ENCODE data around the gene CDT1.
"Not testable (repeated sequence)": the region's sequence is repeated elsewhere in the genome, so short reads cannot be mapped to it uniquely, and the experiment has no call there.

Gene CDT1

DNA sequence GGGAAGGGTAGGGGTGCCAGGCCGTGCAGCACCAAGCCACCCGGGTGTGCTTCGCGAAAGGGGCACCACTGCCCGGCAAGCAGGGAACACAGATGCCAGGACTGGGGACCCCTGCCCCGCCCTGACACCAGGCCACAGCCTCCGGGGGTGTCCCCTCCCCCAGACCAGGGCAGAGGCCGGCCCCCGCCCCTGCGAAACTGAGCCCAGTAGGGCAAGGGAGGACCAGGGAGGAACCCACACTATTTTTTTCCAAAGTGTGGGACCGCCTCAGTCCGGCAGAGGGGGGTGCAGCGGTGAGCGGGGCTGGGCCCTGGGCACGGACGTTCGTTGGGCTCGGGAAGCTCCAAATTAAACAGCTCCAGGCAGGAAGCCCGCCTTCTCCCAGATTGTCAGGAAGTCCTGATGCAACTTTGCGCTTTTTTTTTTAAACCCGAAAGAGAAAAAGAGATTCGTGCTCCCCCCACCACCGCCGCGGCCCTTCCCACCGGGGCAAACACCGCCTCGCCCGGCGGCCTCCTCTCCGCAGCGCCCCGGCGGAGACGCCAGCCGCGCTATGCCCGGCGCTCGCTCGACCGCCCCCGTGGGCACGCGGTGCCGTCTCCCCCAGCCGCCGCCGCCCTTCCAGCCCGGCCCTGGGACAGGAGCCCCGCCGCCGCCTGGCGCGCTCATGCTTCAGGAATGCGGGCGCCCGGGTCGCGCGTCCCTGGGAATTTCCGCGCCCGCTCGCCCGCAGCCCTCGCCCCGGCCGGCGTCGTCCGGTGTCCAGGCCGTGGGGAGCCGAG is 19.3 kb upstream of the CDT1 start:
- DNase-seq, result no peak

DNA sequence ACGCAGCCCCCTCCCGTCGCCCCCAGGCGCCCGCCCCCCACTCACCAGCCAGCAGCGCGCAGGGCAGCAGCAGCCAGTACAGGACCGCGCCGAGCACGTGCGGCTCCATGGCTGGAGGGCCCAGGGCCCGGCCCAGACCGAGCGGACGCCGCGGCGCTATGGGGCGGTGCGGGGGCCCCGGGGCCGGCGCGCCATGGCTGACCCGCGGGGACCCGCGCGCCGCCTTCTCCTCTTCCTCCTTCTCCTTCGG is 18.8 kb upstream of the CDT1 start:
- DNase-seq, result no peak

GRCh38 chr16:88785106-88785924 is 18.3 kb upstream of the CDT1 start, which contains the start of gene PIEZO1:
Gene PIEZO1 (minus strand): TSS chr16:88785220. CDS start chr16:88784964, 256 bp downstream.
- DNase-seq, result no peak

DNA sequence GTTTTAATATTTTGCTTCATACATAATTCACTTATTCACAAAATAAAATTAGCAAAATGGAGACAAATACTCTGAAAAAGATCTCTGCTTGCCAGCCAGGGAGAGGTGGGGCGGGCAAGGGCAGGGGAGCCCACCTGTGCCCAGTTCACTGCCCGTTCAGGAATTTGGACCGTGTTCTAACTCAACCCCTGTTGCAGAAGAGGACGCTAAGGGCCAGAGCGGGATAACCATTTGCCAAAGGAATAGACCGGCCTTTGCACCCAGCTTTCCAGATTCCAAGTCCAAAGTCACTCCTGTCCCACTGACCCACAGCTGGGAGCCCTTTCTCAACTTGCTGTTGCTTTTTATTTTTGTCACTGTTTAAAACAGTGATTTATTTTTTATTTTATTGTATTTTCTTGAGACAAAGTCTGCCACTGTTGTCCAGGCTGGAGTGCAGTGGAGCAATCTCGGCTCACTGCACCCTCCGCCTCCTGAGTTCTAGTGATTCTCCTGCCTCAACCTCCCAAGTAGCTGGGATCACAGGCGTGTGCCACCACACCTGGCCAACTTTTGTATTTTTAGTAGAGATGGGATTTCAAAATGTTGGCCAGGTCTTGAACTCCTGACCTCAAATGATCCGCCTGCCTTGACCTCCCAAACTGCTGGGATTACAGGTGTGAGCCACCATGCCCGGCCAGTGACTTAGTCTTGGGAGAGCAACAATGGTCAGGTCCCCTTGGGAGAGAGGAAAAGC is 15.8 kb upstream of the CDT1 start:
- DNase-seq, result no peak

GRCh38 chr16:88788749-88789148 is 14.8 kb upstream of the CDT1 start:
- not testable (repeated sequence) for DNase-seq

DNA sequence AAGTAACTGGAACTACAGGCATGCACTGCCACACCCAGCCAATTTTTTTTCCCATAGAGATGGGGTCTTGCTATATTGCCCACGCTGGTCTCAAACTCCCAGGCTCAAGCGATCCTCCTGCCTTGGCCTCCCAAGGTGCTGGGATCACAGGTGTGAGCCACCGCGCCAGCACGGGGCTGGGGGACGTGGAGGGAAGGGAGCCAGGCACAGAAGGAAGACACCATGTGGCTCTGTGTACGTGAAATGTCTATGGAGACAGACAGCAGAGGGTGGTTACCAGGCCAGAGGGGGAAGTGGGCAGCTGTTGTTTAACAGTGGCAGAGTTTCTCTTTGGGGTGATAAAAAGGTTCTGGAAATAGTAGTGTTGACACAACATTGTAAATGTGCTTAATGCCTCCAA is 14.0 kb upstream of the CDT1 start:
- DNase-seq, result no peak

DNA sequence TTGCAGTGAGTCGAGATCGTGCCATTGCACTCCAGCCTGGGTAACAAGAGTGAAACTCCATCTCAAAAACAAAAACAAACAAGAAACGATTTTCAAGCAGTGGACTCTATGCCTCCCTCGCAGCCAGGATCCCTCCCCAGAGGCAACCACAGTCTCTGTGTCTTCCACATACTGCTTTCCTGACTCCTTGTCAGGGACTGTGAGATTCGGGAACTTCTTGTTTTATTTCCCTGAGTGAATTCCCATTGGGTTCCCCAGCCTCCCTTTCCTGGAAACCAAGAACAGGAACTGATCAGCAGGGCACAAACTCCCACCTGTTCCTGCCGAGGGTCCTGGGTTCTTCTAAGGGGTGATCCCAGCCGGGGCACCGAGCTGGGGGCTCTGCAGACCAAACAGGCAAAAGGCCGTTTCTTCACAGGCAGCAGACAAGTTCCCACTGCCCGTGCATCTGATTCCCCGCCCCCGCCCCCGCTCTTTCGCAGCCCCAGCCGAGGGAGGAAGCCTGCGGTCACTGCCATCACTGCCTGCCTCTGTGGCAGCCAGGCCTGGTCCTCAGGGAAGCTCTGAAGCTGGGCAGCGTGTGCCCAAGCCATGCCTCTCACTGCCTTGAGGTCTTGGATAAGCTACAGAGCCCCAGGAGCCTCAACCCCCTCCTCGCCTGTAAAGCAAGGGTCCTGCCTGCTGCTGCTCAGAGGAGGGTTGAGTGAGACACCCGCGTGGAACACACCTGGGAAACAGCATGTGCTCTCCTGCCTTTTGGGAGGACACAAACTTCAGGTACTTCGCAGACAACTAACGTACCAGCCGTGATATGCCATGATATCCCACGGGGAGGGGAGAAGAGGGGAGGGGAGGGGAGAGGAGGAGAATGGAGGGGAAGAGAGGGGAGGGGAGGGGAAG is 13.0 kb upstream of the CDT1 start:
- no peak for DNase-seq

GRCh38 chr16:88792078-88792550 is 11.5 kb upstream of the CDT1 start:
- DNase-seq, result no peak

DNA sequence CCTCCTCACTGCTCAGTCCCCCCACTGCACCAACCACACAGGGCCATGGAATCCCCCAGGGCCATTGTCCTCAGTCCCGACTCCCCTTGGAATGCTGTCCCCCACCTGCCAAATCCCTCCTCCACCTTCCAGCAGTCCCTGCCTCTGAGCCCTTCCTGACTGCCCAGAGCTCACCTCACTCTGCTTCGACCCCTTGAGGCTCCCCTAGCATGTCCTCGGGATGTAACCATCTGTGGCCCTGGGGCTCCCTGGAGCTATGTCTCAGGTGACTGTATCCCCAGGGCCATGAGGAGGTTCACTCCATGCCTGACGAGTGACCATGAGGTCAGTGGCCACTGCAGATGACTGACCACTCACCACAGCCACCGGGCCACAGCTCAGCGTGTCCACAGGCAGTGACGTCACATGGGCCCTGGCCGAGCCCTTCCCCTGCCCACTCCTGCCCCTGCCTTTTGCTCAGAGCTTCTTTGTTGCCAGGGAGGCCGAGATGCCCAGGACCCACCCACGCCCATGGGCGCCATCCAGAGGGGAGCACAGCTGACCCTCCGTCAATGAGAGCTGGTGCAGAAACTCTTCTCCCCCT is 10.8 kb upstream of the CDT1 start:
- DNase-seq, result no peak

- no peak for DNase-seq
Observed at GRCh38 chr16:88793251-88793954, 10.2 kb upstream of the CDT1 start.

- DNase-seq, result no peak
Observed at GRCh38 chr16:88796278-88796677, 7.3 kb upstream of the CDT1 start.

DNA sequence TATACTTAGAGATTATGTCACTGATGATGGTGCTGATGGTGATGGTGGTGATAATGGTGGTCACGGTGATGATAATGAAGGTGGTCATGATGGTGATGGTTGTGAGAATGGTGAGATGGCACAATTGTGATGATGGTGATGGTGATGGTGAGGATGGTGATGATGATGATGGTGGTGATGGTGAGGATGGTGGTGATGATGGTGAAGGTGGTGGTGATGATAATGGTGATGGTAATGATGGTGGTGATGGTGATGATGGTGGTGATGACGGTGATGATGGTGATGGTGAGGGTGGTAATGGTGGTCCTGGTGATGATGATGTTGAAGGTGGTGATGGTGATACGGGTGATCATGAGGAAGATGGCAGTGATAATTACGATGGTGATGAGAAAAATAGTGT is 5.5 kb upstream of the CDT1 start:
- DNase-seq, result no peak

DNA sequence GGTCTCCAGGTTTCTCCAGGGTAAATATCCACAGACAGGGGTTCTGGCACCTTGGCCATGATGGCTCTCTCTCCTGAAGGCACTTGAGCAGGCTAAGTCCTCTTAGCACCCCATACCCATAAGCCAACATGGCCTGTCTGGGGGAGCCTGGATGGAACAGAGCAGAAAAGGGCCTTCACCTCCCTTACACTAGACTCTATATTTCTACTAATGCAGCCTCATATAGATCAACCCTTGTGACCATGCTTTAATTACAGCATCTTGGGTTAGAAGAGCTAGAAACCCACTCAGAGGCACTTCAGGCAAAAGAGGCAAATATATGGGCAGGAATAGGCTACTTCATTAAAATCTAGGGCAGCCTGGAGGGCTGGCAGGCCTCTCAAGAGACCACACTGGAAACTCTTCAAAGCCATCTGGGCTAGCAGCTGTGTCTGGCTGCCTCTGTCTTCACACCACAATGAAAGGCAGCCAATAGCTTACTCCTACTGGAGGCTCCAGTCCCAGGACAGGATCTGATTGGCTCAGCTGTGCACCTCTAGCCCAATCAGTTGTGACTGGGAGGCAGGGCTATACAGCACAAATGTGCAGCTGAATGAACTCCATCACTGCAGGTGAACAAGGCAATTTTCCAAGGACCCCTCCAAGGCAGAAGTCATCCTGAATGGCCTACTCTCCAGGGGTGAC is 4.7 kb upstream of the CDT1 start:
- no peak for DNase-seq

- no peak for DNase-seq
Observed at GRCh38 chr16:88799569-88800276, 3.9 kb upstream of the CDT1 start.

DNA sequence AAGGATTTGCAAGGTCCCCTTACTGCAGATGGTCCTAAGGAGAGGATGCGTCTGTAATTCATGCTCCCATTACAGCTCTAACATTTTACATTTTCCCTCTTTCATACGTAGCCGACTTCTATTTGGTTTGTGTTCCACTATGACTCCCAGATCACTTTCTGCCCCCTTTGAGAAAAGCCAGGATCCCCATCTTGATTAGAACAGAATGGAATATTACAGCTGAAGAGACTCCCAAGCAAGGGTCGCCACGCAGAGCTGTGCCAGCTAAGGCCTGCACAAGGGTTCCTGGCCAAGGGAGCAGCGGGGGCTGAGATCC is 3.4 kb upstream of the CDT1 start:
- DNase-seq, result no peak

GRCh38 chr16:88804173-88804551 is 573 bp downstream of the CDT1 start:
- DNase-seq, result no peak

DNA sequence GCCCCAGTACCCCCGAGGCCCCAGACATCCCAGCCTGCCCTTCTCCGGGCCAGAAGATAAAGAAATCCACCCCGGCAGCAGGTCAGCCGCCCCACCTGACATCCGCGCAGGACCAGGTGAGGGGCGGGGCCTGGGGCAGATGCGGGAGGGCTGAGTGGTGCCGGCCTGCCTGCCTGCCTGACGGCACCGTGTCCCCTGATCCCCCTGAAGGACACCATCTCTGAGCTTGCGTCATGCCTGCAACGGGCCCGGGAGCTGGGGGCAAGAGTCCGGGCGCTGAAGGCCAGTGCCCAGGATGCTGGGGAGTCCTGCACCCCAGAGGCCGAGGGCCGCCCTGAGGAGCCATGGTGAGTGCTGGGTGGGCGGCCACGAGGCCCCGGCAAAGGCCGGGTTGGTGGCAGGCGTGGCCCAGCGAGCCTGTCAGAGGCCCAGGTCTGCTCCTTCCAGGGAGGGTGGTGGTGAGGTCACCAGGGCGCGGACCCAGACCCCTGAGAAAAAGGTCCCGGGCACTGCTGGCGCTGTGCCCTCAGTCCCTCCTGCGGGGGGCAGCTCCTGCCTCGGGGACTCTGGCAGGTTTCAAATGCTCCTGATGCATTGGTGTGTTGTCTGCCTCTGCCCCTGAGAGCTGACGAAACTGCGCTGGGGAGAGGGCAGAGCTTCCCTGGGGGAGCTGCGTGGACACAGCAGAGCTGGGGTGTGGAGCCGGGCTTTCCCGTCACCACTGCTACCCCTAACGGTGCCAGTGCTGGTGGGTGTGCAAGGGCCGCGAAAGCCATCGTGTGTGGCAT is 1.2 kb downstream of the CDT1 start:
- DNase-seq, result no peak

DNA sequence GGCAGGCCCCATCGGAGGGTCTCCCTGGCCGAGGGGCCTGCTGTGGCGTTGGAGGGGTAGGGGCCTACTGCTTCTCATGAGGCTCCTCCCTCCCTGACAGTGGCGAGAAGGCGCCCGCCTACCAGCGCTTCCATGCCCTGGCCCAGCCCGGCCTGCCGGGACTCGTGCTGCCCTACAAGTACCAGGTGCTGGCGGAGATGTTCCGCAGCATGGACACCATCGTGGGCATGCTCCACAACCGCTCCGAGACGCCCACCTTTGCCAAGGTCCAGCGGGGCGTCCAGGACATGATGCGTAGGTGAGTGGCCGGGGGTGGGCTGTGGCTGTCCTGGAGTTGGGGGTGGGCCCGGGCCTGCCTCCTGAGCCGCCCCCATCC is 1.7 kb downstream of the CDT1 start:
- no peak for DNase-seq

- DNase-seq, result no peak
Observed at GRCh38 chr16:88805887-88806393, 2.4 kb downstream of the CDT1 start.
